ACC112 (cell line): Measurements from ENCODE around the gene LPP.
A peak's percentile ranks its signal among the peaks of the same experiment; 100 is the strongest.

Experiments
- H2AFZ ChIP-seq: fragments of 200-600 bp; sonication (generic); one replicate; pipeline ENCODE4 v1.6.0; 2017; ENCODE audit warnings: antibody characterized with exemption, low read length; ENCODE audit not compliant: unreplicated experiment
- H3K27ac ChIP-seq: fragments of 200-600 bp; sonication (generic); 2 replicates; pipeline ENCODE4 v1.5.1; 2014; ENCODE audit warnings: low read depth, mild to moderate bottlenecking, antibody characterized with exemption, low read length, moderate library complexity
- H3K27me3 ChIP-seq: fragments of 200-600 bp; sonication (generic); 2 replicates; pipeline ENCODE4 v1.6.1; 2014; ENCODE audit warnings: mild to moderate bottlenecking, antibody characterized with exemption, low read length, moderate library complexity, mixed read lengths; ENCODE audit not compliant: insufficient read depth
- H3K36me3 ChIP-seq: fragments of 200-600 bp; sonication (generic); 2 replicates; pipeline ENCODE4 v1.6.1; 2016; ENCODE audit warnings: mild to moderate bottlenecking, antibody characterized with exemption, low read length, moderate library complexity, mixed read lengths; ENCODE audit not compliant: insufficient read depth
- H3K4me1 ChIP-seq: fragments of 200-600 bp; sonication (generic); one replicate; pipeline ENCODE4 v1.6.1; 2016; ENCODE audit warnings: low read length, mixed read lengths; ENCODE audit not compliant: insufficient read depth, unreplicated experiment, control insufficient read depth
- H3K4me3 ChIP-seq: fragments of 200-600 bp; sonication (generic); 2 replicates; pipeline ENCODE4 v1.5.1; 2014; ENCODE audit warnings: mild to moderate bottlenecking, low read depth, low read length
- H3K79me2 ChIP-seq: fragments of 200-600 bp; sonication (generic); one replicate; pipeline ENCODE4 v1.6.0; 2016; ENCODE audit warnings: low read length; ENCODE audit not compliant: control insufficient read depth, unreplicated experiment, insufficient read depth

The LPP gene

DNA sequence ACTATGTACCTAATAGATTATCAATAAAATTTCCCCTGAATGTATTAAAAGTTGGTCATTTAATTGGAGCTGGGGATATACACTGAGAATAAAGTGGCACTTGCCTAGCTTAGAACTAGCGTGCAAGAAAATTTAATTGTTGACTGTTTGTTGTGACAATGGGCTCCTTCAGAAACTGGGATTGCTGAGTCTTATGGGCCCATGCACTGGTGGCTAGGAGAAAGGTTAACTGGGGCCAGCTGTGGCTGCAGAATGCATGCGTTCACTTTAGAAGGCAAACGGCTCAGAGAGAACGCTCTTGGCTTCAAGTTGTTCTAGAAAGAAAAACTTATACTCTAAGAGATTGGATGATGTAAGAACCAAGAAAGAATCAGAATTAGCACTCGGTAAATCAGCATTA is 18.7 kb upstream of the LPP start:
- Histone ChIP-seq H3K27me3 (no peaks in the 10 kb centered on the region), H3K36me3 (no peaks in the 10 kb centered on the region), H2AFZ (no peak overlapping the region), H3K27ac (no peak overlapping the region), H3K4me3 (no peak overlapping the region), H3K4me1 (peaks cover 8% of the 10 kb centered on the region), H3K79me2 (no peaks in the 10 kb centered on the region)

DNA sequence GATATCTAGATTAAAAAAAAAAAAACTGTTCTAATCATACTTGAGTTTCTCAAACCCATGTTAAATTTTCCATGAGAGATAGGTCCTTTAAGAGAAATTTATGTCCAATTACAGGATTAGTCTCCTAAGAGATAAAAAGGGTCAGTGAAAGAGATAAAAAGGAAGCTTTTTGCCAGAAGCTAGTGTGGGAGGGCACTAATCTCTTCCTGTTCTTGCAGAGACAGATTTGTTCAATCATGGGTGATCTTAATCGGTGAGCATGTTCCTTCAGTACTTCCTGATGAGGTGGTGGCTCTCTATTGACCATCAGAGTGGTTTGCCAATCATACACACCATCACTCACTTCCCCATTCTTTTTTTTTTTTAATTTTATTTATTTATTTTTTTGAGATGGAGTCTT is 16.9 kb upstream of the LPP start:
- H3K79me2 ChIP-seq = no peaks in the 10 kb centered on the region
- no peak overlapping the region for H3K4me3 ChIP-seq
- no peaks in the 10 kb centered on the region for H3K36me3 ChIP-seq
- no peak overlapping the region for H2AFZ ChIP-seq
- H3K27me3 ChIP-seq = no peaks in the 10 kb centered on the region
- H3K27ac ChIP-seq = no peak overlapping the region
- peaks cover 8% of the 10 kb centered on the region for H3K4me1 ChIP-seq

DNA sequence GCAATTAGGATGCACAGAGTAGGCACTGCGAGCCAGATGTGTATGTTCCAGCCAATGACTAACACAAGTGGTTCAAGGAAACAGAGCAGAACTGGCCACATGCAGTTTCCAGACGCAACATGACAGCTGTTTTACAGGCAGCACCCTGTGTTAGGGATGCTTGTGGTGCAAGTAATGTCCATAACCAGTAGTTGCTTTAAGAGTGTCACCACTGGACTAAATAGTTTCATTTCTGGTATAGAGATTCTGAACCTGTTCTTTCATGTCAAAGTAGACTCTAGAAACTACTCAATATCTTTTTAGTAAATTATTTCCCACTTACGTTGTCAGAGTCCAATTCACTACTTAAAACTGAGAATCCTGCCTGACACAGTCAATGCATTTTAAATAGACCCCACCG is 14.5 kb upstream of the LPP start:
- Histone ChIP-seq H3K79me2 (no peaks in the 10 kb centered on the region), H2AFZ (no peak overlapping the region), H3K27ac (no peak overlapping the region), H3K27me3 (no peaks in the 10 kb centered on the region), H3K4me1 (no peaks in the 10 kb centered on the region), H3K36me3 (no peaks in the 10 kb centered on the region), H3K4me3 (no peak overlapping the region)

DNA sequence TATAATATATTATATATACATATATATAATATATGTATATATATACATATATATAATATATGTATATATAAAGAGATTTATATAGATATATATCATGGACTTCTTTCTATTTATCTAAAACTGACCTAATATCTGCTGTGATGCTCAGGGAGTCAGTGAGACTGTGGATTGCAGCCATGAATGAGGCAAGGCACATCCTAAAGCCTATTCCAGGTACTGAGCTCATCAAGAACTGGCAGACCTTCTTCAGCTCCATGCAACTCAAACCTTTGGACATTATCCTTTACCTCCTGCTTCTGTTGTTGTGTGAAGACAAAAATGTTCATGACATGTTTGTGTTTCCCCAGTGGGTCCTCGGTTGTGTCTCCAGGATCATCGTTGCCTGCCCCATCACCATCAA is 7.7 kb upstream of the LPP start:
- Histone ChIP-seq H3K79me2 (no peaks in the 10 kb centered on the region), H3K27me3 (no peaks in the 10 kb centered on the region), H3K4me1 (no peaks in the 10 kb centered on the region), H3K4me3 (no peak overlapping the region), H3K27ac (no peak overlapping the region), H3K36me3 (no peaks in the 10 kb centered on the region), H2AFZ (no peak overlapping the region)

DNA sequence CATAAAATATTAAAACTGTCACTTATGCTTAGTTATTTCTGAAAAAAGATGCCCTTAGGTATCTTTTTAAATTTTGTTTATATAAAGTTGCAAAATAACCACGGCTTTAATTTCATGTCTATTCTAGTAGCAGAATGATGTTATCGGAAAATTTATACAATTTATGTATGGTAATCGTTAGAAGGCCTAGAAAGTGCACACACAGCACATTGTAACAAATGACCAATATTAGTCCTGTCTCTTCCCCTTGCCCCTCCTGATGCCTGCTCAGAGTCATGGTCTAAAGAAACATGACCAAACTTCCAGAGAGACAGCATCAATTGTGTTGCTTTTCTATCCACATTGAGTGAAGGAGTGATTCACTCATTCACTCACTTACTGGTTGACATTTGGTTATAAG is 6.2 kb upstream of the LPP start:
- H3K79me2 ChIP-seq = peaks cover 6% of the 10 kb centered on the region
- H3K4me3 ChIP-seq = no peak overlapping the region
- no peaks in the 10 kb centered on the region for H3K36me3 ChIP-seq
- no peak overlapping the region for H3K27ac ChIP-seq
- H3K4me1 ChIP-seq = peaks cover 9% of the 10 kb centered on the region
- no peaks in the 10 kb centered on the region for H3K27me3 ChIP-seq
- H2AFZ ChIP-seq = no peak overlapping the region

DNA sequence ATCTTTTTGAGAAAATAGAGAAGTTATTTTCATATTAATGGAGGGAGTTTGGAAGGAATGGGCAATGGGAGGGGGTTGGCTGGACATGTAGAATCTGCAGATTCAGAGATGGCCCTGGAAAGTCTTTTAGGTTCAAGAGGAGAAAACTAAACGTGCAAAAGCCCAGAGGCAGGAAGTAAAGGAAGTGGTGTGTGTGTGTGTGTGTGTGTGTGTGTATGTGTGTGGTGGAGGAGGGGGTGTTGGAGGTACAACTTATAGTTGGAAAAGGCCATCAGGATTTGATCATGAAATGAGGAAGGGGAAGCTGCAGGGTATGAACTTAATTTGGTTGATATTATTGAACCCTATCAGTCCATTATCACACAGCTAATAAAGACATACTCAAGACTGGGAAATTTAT is 5.6 kb upstream of the LPP start:
- H3K4me1 ChIP-seq = peaks cover 14% of the 10 kb centered on the region
- H3K27me3 ChIP-seq = no peaks in the 10 kb centered on the region
- peaks cover 11% of the 10 kb centered on the region for H3K79me2 ChIP-seq
- H3K4me3 ChIP-seq = no peak overlapping the region
- H2AFZ ChIP-seq = no peak overlapping the region
- H3K36me3 ChIP-seq = no peaks in the 10 kb centered on the region
- no peak overlapping the region for H3K27ac ChIP-seq

DNA sequence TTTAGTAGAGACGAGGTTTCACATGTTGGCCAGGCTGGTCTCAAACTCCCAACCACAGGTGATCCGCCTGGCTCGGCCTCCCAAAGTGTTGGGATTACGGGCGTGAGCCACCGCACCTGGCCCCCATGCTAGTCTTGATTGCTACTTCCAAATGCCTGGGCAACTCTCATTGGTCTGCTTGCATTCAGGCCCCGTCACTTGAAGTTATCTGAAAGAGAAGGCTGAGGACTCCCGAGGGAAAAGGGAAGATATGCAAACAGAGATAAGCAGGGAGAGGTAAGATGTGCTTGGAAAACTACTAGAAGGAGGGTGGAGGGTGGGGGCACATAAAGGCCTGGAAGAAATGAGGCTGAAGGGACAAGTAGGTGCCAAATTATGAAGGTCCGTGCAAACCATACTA is 4.4 kb upstream of the LPP start:
- Histone ChIP-seq H3K4me1 (peaks cover 14% of the 10 kb centered on the region), H3K27ac (no peak overlapping the region), H3K79me2 (peaks cover 14% of the 10 kb centered on the region), H2AFZ (no peak overlapping the region), H3K4me3 (no peak overlapping the region), H3K36me3 (no peaks in the 10 kb centered on the region), H3K27me3 (no peaks in the 10 kb centered on the region)

DNA sequence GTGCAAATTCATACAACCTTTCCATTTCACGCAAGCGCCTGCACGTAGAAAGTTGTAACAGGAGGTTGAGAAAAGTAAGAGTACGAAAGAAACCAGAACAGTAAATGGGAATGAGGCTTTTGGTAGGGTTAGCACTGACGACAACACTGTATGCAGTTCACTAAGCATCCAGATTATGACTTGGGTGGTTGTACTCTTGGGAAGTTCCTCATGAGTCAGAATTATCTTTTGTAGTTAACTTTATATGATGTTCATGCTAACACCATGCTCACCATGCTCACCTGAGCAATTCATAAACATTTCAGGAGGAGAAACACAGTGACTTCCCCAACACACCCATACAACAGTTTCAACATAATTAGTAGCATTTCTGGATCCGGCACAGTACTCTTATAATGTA is 3.0 kb upstream of the LPP start:
- Histone ChIP-seq H3K27ac (no peak overlapping the region), H3K79me2 (peaks cover 28% of the 10 kb centered on the region), H2AFZ (no peak overlapping the region), H3K36me3 (no peaks in the 10 kb centered on the region), H3K4me1 (peaks cover 22% of the 10 kb centered on the region), H3K27me3 (no peaks in the 10 kb centered on the region), H3K4me3 (no peak overlapping the region)

DNA sequence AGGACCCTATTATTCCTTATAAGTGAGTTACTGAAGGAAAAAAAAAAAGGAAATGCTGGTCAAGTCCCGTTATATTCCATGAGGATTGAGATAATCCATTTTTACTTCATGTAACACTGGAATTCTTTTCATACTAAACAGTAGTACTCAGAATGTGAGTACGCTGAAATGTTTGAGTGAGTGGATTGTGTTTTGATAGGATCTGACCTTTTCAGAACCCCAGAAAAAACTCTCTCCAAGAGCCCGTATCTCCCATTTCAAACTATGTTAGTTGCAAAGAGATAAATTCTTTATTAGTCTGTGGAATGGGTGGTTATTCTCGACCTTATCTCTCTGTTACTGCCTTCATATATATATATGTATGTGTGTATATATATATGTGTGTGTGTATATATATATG is 2.5 kb upstream of the LPP start:
- Histone ChIP-seq H3K4me1 (peaks cover 22% of the 10 kb centered on the region), H3K27ac (no peak overlapping the region), H3K36me3 (no peaks in the 10 kb centered on the region), H3K79me2 (peaks cover 32% of the 10 kb centered on the region), H3K4me3 (no peak overlapping the region), H3K27me3 (no peaks in the 10 kb centered on the region), H2AFZ (no peak overlapping the region)

DNA sequence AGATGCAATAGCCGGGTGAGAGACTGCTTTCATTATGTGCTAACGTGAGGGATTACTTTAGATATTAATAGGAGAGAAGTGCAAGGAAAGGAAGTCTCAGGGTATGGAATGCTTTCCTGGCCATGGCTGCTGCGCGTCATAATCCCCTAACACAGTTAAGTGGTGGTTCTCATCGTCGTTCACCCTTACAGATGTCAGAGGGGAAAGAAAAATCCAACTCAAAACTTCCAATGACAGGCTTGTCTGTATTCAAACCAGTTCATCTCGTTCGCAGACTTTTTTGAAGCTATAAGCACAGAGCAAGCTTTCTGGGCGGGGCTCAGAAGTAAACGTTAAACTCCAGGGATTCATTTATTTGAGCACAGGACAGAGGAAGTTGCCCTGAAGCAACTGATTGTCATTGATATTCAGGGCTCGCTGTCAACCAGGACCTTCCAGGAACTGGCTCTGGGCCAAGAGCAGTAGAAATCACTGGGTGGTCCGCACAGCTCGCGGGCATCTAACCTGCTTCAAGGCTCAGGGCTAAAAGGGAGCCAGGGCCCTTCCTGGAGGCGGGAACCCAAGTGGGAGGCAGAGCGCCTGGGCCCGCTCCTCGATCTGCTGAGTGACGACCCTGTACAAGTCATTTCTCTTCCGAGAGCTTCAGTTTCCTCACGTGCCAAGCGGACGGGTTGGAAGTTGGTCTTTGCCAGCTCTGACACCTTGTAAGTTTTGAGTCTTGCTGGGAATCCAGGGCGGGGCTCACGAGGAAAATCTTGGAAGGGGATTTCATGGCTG is 1.1 kb upstream of the LPP start:
- H3K4me3 ChIP-seq = peak overlapping the region; percentile 94
- peak overlapping the region; percentile 95 for H3K27ac ChIP-seq
- no peaks in the 10 kb centered on the region for H3K27me3 ChIP-seq
- no peaks in the 10 kb centered on the region for H3K36me3 ChIP-seq
- peaks cover 22% of the 10 kb centered on the region for H3K4me1 ChIP-seq
- peak overlapping the region; percentile 40 for H2AFZ ChIP-seq
- H3K79me2 ChIP-seq = peaks cover 46% of the 10 kb centered on the region

DNA sequence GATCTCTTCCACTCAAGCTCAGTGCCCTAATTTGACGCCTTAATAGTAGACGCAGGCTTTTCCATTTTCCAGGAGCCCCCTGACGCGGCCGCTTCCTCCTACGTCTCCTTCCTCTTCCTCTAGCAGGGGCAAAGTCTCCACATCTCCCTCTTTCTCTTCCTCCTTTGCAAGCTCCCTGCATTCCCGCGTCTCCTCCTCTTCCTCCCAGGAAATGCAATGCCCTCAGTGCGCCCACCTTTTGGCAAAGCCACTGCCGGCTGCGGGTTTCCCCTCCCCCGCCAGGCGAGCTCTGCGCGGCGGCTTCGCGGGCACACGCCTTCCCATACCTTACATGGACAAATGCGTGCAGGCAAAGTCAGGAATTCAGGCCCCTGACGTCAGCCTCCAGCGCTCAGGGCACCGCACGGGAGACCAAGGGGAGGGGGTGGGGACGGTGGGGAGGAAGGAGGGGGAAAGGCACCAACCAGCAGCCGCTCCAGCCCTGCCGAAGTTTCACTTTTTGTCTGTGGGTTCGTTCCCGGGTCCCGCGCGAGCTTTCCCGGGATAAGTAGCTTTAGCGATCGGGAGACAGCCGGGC is 432 bp upstream of the LPP start:
- Histone ChIP-seq H3K4me1 (peaks cover 22% of the 10 kb centered on the region), H2AFZ (peak overlapping the region; percentile 67), H3K79me2 (peaks cover 52% of the 10 kb centered on the region), H3K27ac (peak overlapping the region; percentile 95), H3K27me3 (no peaks in the 10 kb centered on the region), H3K36me3 (no peaks in the 10 kb centered on the region), H3K4me3 (peak overlapping the region; percentile 94)
